Body of pancreas (tissue), 4 donors: ENCODE measurements around the gene C2orf81. TPM values are rescaled to one million over a fixed set of nuclear protein-coding genes. Genes with fewer than 3 reads are reported as not detected.

Source experiments
- ATAC-seq: fragments of 150-250 bp; one replicate; pipeline ENCODE4 v1.9.1; 2016
- DNase-seq, 4 donors: peaks; one replicate each; pipeline ENCODE4 v3.0.0-alpha.2; 2019
- H3K27ac ChIP-seq, 4 donors: fragments of 200-600 bp; sonication (generic); 1 replicate in 3 of 4; 2 replicates in 1 of 4; pipeline versions ENCODE4 v1.5.1 to v1.6.1; 2016 to 2019; ENCODE audit warnings: mild to moderate bottlenecking in 1 of 4, mixed read lengths in 1 of 4, moderate library complexity in 1 of 4
- H3K27me3 ChIP-seq, 2 donors: fragments of 200-600 bp; sonication (generic); one replicate each; pipeline ENCODE4 v1.6.0; 2016; ENCODE audit warnings: mild to moderate bottlenecking in 1 of 2
- H3K36me3 ChIP-seq, 2 donors: fragments of 200-600 bp; sonication (generic); replicated peaks in 1 of 2; 2 replicates each; pipeline ENCODE4 v1.5.1; 2016; ENCODE audit warnings: low read depth in 2 of 2; ENCODE audit not compliant: insufficient read depth in 1 of 2
- H3K4me1 ChIP-seq: fragments of 200-600 bp; sonication (generic); one replicate; pipeline ENCODE4 v1.6.0; 2016
- H3K4me3 ChIP-seq, 2 donors: fragments of 200-600 bp; sonication (generic); 1 replicate in 1 of 2; 2 replicates in 1 of 2; pipeline ENCODE4 v1.5.1; 2016 to 2019
- H3K9me3 ChIP-seq, 3 donors: fragments of 200-600 bp; sonication (generic); 1 replicate in 2 of 3; 2 replicates in 1 of 3; pipeline ENCODE4 v1.5.1; 2016
- POLR2A ChIP-seq, 3 donors: fragments of 450-650 bp; IDR thresholded peaks; one replicate each; pipeline ENCODE4 v1.6.1; 2016; ENCODE audit warnings: antibody characterized with exemption in 3 of 3, mild to moderate bottlenecking in 2 of 3
- WGBS, 2 donors: methylation state at CpG; one replicate each; pipeline ENCODE4 v1.1.5; 2017; 5-methylcytosine and 5-hydroxymethylcytosine counted together
- intact Hi-C: fragments of 100-400 bp; cut with DNase I; formaldehyde crosslinking; loops from one replicate; pipeline ENCODE4 v1.15.1; 2023
- total RNA-seq, 2 donors: library from RNA; depleted of rRNA; stranded (reverse); fragments of >200 nt; gene quantifications; one replicate each; pipeline ENCODE4 v1.1.0, GENCODE V29; 2016
- TF ChIP-seq, protein P1 (sequence below), 7 experiments: fragments of 450-650 bp in 4 of 7; fragments of 200-600 bp in 3 of 7; sonication (generic) in 3 of 7; IDR thresholded peaks; one replicate each; pipeline ENCODE4 v1.5.1; 2016 to 2019; ENCODE audit warnings: antibody characterized with exemption in 7 of 7

Gene C2orf81
- total RNA-seq, 2 donors from 2014 or later, result 0.33 to 1.6 TPM

DNA sequence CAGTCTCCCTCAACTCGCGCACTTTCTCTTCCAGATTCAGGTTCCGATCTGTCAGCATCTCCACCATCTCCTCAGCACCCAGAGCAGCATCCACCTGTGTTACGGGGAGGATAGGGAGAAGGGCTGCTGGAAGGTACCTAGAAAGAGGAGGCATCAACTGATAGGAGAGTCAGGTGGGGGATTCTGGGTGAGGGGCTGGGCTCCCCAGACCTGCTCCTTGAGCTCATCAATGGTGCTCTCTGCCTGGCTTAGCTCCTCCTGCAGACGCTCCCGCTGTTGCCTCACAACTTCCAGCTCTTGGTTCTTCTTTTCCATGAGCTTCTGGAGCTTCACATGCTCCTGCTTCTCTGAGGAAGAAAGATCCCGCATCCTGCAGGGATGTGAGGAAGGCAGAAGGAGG is 51.4 kb downstream of the C2orf81 start:
- Histone ChIP-seq H3K4me1 (no peaks in the 10 kb centered on the region), H3K9me3 (no peaks in the 10 kb centered on the region), H3K27ac (no peak overlapping the region), H3K4me3 (no peak overlapping the region), H3K27me3 (no peaks in the 10 kb centered on the region), H3K36me3 (peaks cover 10 to 47% of the 10 kb centered on the region in 2 donors)
- intact Hi-C loops, result no loop called here
- no peak for DNase-seq
- TF ChIP-seq, protein P1, sequence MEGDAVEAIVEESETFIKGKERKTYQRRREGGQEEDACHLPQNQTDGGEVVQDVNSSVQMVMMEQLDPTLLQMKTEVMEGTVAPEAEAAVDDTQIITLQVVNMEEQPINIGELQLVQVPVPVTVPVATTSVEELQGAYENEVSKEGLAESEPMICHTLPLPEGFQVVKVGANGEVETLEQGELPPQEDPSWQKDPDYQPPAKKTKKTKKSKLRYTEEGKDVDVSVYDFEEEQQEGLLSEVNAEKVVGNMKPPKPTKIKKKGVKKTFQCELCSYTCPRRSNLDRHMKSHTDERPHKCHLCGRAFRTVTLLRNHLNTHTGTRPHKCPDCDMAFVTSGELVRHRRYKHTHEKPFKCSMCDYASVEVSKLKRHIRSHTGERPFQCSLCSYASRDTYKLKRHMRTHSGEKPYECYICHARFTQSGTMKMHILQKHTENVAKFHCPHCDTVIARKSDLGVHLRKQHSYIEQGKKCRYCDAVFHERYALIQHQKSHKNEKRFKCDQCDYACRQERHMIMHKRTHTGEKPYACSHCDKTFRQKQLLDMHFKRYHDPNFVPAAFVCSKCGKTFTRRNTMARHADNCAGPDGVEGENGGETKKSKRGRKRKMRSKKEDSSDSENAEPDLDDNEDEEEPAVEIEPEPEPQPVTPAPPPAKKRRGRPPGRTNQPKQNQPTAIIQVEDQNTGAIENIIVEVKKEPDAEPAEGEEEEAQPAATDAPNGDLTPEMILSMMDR (IDR thresholded peaks at IDR 0.05), result no peak
- TF ChIP-seq POLR2A (IDR thresholded peaks at IDR 0.05), result no peak
- WGBS, 2 donors, result 95 to 96% methylated on average over 7 of the region's 7 CpGs
- no peak for ATAC-seq

DNA sequence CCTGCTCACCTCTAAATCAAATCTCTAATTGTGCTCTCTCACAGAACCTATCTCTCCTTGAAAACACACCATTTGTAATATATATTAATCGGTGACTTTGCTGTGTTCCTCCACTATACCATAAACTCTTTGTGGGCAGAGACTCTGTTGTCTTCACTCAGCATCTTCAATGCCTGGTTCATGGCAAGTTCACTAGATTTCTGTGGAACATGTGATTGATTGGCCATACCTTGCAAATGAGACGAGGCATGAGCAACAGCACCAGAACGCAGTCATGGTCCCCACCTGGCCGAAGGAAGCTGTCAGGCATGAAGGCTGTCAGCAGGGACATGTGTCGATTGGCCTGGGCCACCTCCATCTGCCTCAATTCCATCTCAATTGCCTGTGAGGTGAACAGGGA is 52.9 kb downstream of the C2orf81 start:
- Histone ChIP-seq H3K27ac (no peak overlapping the region), H3K9me3 (no peaks in the 10 kb centered on the region), H3K4me3 (no peak overlapping the region), H3K36me3 (peaks cover 10 to 54% of the 10 kb centered on the region in 2 donors), H3K4me1 (no peaks in the 10 kb centered on the region), H3K27me3 (no peaks in the 10 kb centered on the region)
- no peak for ATAC-seq
- DNase-seq, result no peak
- intact Hi-C loops, result no loop called here
- TF ChIP-seq, protein P1 (IDR thresholded peaks at IDR 0.05), result no peak
- no peak for TF ChIP-seq POLR2A (IDR thresholded peaks at IDR 0.05)
- WGBS, 2 donors, result 90 to 100% methylated on average over 5 of the region's 5 CpGs

DNA sequence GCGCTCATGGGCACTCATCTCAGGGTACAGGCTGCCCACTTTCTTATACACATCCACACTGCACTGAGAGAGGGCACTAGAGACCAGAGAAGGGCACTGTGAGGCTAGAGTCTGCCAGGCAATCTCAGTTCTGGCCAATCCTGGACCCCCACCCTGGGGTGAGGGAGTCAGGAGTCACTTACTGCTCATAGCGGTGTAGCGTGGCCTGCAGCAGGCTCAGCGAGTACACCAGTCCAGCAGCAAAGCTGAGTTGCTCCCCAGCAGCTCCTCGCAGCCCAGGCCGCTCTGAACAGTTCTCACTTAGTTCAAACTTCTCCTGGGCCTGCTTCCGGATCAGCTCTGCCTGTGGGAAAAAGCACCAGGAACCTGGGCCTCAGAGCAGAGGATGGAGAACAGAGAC is 53.6 kb downstream of the C2orf81 start:
- intact Hi-C loops, result no loop called here
- Histone ChIP-seq H3K27ac (no peak overlapping the region), H3K9me3 (no peaks in the 10 kb centered on the region), H3K4me3 (no peak overlapping the region), H3K4me1 (no peaks in the 10 kb centered on the region), H3K36me3 (peaks cover 10 to 56% of the 10 kb centered on the region in 2 donors), H3K27me3 (no peaks in the 10 kb centered on the region)
- DNase-seq (no peak), ATAC-seq (no peak)
- 96 to 97% methylated on average over 5 to 7 of the region's 7 CpGs for WGBS, 2 donors
- TF ChIP-seq, protein P1 (IDR thresholded peaks at IDR 0.05), result no peak
- TF ChIP-seq POLR2A (IDR thresholded peaks at IDR 0.05), result no peak

DNA sequence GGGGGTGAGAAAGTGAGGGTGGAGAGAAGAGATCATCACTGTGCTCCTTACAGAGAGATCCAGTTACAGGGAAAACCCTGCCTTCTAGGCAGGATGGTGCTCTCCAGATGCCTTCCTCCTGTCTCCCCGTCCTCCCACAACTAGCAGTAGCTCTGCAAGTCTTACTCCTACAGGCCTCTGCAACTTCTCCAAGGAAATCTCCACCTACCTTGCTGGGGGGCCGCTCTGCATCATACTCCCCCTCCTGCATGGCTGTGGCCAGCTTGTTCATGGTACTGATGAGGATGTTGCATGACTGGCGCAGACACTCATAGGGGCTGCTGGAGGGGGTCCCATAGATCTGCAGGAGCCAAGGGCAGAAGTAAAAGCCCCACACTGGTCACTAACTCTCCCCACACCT is 55.4 kb downstream of the C2orf81 start:
- 93 to 100% methylated on average over 3 of the region's 3 CpGs for WGBS, 2 donors
- intact Hi-C loops, result no loop called here
- H3K27ac ChIP-seq, result no peak overlapping the region
- H3K36me3 ChIP-seq, result peaks cover 19 to 66% of the 10 kb centered on the region in 2 donors
- TF ChIP-seq, protein P1 (IDR thresholded peaks at IDR 0.05), result no peak
- TF ChIP-seq POLR2A (IDR thresholded peaks at IDR 0.05), result no peak
- ATAC-seq (no peak), DNase-seq (no peak)
- H3K4me1 ChIP-seq, result no peaks in the 10 kb centered on the region
- no peaks in the 10 kb centered on the region for H3K27me3 ChIP-seq
- no peaks in the 10 kb centered on the region for H3K9me3 ChIP-seq
- H3K4me3 ChIP-seq, result no peak overlapping the region
